GM10248 (cell line): ENCODE results near the gene ZNF222.
A peak's percentile ranks its signal among the peaks of the same experiment; 100 is the strongest.

Experiments
- CTCF ChIA-PET: fragments of 300-600 bp; sonication (Branson Sonifier 250); formaldehyde crosslinking; extraction: SDS; loops from one replicate; lab custom pipeline; 2021; ENCODE audit warnings: antibody characterized with exemption; lab: Yijun Ruan, JAX
- POLR2A ChIA-PET: fragments of 350-650 bp; sonication (Branson Sonifier 250); formaldehyde crosslinking; extraction: SDS; loops from one replicate; lab custom pipeline; 2020; ENCODE audit warnings: antibody characterized with exemption; lab: Yijun Ruan, JAX
- DNase-seq: peaks from one replicate; pipeline ENCODE4 v3.0.0; 2012; ENCODE audit errors: extremely low spot score
- CTCF ChIP-seq: IDR thresholded peaks from 2 replicates; pipeline ENCODE4 v1.5.1; 2012; ENCODE audit warnings: mild to moderate bottlenecking, low read depth; ENCODE audit errors: extremely low read depth, missing control alignments, control extremely low read depth

ZNF222 gene

DNA sequence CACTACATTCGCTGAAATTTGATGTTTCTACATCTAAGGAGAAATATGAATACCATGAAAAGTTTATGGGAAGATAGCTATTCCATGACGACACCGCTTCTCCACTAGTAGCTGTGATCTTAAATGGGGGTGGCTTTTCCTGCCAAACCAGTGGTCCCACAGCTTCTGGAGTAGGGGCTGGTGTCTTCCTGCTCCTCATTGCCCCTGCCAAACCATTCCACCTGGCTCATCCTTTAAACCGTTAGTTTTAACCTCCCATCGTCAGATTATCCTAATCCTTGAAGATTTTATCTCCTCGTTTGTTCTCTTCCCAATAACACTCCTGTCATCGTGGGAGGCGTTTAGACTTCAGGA, 23.0 kb upstream of the ZNF222 start:
- no peak for TF ChIP-seq CTCF
- ChIA-PET CTCF (interaction anchor here (0.7 kb wide), 1 partner anchor 13 kb away, joined by 3 read pairs; no protein-coding TSS in a partner anchor), POLR2A (no interaction called here)
- no peak for DNase-seq

GRCh38 chr19:44002566-44003460, 22.4 kb upstream of the ZNF222 start, which contains the start of gene ZNF230:
Gene ZNF230 (plus strand): TSS chr19:44002957. CDS start chr19:44007079, 4,122 bp downstream.
- ChIA-PET POLR2A (no interaction called here), CTCF (interaction anchor here (0.7 to 1.2 kb wide), 3 partner anchors 14 to 92 kb away, joined by 3 read pairs; no protein-coding TSS in a partner anchor)
- no peak for TF ChIP-seq CTCF
- DNase-seq: peak; percentile 87

GRCh38 chr19:44003461-44004009, 21.6 kb upstream of the ZNF222 start:
- CTCF ChIA-PET: interaction anchor here (0.9 to 1.2 kb wide), 2 partner anchors 25 to 92 kb away, joined by 3 read pairs; no protein-coding TSS in a partner anchor
- TF ChIP-seq CTCF: no peak
- POLR2A ChIA-PET: no interaction called here
- peak; percentile 29 for DNase-seq

GRCh38 chr19:44005973-44006372, 19.2 kb upstream of the ZNF222 start:
- CTCF ChIA-PET: no interaction called here
- no peak for DNase-seq
- no peak for TF ChIP-seq CTCF
- POLR2A ChIA-PET: no interaction called here

GRCh38 chr19:44007473-44007872, 17.7 kb upstream of the ZNF222 start:
- POLR2A ChIA-PET: no interaction called here
- no peak for DNase-seq
- no peak for TF ChIP-seq CTCF
- CTCF ChIA-PET: no interaction called here

GRCh38 chr19:44010468-44010867, 14.7 kb upstream of the ZNF222 start:
- no peak for DNase-seq
- no peak for TF ChIP-seq CTCF
- ChIA-PET POLR2A (no interaction called here), CTCF (no interaction called here)
